ENCODE measurements around the gene PPM1K. TPM values are rescaled to one million over a fixed set of nuclear protein-coding genes. Genes with fewer than 3 reads are reported as not detected.

PPM1K gene
- polyA plus RNA-seq (7.3 to 9.8 TPM (median 8.9 TPM) in 3 replicates), polyA minus RNA-seq (7.8 to 24.4 TPM (median 16.4 TPM) in 3 replicates)
- polyA plus RNA-seq (2011; ENCODE audit: low read depth), result 2.0 TPM
- 5.7 and 5.9 TPM in 2 replicates for polyA plus RNA-seq (2011; cell fraction: cytosol; rRNA removed)
- 13.2 and 15.6 TPM in 2 replicates for polyA plus RNA-seq (2011; cell fraction: nucleus; rRNA removed)
- polyA plus RNA-seq (2012; ENCODE audit: low replicate concordance), result 3.0 and 4.6 TPM in 2 replicates
- polyA minus RNA-seq (2011; cell fraction: cytosol; rRNA and poly(A)+ RNA removed), result 6.5 TPM
- polyA minus RNA-seq (2011; cell fraction: nucleus; rRNA and poly(A)+ RNA removed), result 12.7 and 22.0 TPM in 2 replicates

DNA sequence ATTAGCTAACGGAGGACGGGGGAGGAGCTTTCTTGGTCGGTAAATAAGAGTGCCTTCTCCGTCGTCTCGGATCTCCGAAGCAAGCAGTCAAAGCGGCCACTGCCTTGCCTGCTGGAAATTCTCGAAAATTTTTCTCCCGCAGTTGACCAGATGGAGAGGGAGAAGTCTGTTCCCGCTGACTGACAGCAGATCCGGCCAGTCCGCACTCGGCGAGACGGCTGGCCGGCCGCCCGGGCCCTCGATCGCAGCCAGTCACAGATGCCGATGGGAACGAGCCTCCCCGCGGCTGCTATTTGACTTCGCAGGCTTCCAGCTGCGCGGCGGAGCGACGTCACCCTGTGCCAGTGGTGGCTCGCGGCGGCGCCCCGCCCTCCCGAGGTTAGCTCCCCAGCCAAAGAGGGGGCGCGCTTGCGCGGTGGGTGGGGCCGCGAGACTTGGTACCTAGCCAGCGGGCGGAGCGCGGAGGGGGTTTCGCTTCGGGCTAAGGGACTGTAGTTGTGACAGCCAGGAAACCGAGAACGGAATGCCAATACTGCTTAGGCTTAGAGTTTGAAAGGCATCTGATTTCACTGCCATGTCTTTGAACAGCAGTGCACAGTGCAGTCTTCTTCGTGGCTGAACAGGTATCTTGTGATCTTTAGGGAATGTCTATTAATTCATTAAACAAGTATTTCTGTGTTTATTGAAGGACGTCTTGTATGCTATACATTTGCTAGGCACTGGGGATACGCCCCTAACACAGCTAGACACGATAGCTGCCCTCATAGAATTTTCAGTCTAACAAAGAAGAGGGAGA lies at the start of gene PPM1K:
PPM1K (minus strand) TSS at position 123 of the 796 bp plus-strand sequence. CDS start 5,978 bp downstream, outside the sequence.
- peak; percentile 49 for FAIRE-seq
- dilution Hi-C loops (cut with MboI; ENCODE audit: extremely low pct_ligation_motif_present, low sequenced_read_pairs), result no loop called here

DNA sequence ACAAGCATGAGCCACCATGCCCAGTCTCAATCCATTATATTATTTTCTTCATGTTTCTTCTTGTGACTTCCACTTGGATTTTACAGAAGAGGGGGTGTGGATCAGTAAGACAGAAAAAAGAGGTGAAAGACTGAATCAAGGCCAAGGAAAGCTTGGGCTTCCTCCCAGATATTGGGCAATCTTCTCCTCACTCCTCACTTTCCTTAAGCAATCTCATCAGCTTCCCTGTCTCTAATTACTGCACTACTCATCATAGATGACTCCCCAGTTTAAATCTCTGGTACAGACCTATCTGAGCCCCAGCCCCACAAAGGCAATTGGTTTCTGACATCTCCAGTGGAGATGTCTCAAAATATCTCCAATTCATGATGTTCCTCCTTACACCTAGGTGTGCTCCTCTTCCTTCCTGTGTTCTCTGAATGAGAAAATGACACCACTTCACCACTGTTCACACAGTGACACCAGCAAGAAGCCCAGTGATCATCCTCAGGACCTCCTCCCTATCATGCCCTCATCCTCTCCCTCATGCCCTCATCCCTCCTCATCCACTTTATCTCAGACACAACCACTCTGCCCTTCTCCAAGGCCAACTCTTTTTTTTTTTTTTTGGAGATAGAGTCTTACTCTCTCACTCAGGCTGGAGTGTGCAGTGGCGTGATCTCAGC lies 49.5 kb upstream of the PPM1K start:
- FAIRE-seq, result no peak
- H3K9me1 ChIP-seq (ENCODE audit: control insufficient read depth, extremely low read depth, insufficient read depth, low read length), result no peaks in the 10 kb centered on the region
- TF ChIP-seq, protein P1, sequence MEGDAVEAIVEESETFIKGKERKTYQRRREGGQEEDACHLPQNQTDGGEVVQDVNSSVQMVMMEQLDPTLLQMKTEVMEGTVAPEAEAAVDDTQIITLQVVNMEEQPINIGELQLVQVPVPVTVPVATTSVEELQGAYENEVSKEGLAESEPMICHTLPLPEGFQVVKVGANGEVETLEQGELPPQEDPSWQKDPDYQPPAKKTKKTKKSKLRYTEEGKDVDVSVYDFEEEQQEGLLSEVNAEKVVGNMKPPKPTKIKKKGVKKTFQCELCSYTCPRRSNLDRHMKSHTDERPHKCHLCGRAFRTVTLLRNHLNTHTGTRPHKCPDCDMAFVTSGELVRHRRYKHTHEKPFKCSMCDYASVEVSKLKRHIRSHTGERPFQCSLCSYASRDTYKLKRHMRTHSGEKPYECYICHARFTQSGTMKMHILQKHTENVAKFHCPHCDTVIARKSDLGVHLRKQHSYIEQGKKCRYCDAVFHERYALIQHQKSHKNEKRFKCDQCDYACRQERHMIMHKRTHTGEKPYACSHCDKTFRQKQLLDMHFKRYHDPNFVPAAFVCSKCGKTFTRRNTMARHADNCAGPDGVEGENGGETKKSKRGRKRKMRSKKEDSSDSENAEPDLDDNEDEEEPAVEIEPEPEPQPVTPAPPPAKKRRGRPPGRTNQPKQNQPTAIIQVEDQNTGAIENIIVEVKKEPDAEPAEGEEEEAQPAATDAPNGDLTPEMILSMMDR (optimal IDR thresholded peaks at IDR 0.05 in 1 of 3, IDR thresholded peaks at IDR 0.05 in 1 of 3, conservative IDR thresholded peaks at IDR 0.05 in 1 of 3; ENCODE audit: extremely low read depth in 1 of 3, insufficient read depth in 2 of 3, low read length in 3 of 3), result no peak
- TF ChIP-seq EZH2 (IDR thresholded peaks at IDR 0.05; ENCODE audit: low read length), result no peak
- no peak overlapping the region for H3K9ac ChIP-seq (ENCODE audit: control insufficient read depth, extremely low read depth, insufficient read depth, low read length)
- no peak overlapping the region for H3K4me3 ChIP-seq (ENCODE audit: control insufficient read depth in 2 of 3, extremely low read depth in 1 of 3, insufficient read depth in 2 of 3, low read depth in 1 of 3, low read length in 3 of 3)
- H3K4me2 ChIP-seq (ENCODE audit: control insufficient read depth, extremely low read depth, insufficient read depth, low read depth, low read length), result no peak overlapping the region
- no peaks in the 10 kb centered on the region for H3K9me3 ChIP-seq (ENCODE audit: control insufficient read depth, low read depth, low read length)
- dilution Hi-C loops (cut with MboI; ENCODE audit: extremely low pct_ligation_motif_present, low sequenced_read_pairs), result no loop called here
- H3K27ac ChIP-seq (ENCODE audit: control insufficient read depth, insufficient read depth, low read length), result no peak overlapping the region
- no peaks in the 10 kb centered on the region for H3K36me3 ChIP-seq (ENCODE audit: control insufficient read depth in 2 of 2, extremely low read depth in 1 of 2, insufficient read depth in 2 of 2, low read length in 2 of 2)
- H4K20me1 ChIP-seq (ENCODE audit: control insufficient read depth, extremely low read depth, insufficient read depth, low read length), result no peaks in the 10 kb centered on the region
- no peaks in the 10 kb centered on the region for H3K27me3 ChIP-seq (ENCODE audit: control insufficient read depth, extremely low read depth, insufficient read depth, low read length)
- no peaks in the 10 kb centered on the region for H3K79me2 ChIP-seq (ENCODE audit: control insufficient read depth, insufficient read depth, low read length)
- no peak for DNase-seq (ENCODE audit: low read depth, low spot score)
- H2AFZ ChIP-seq (ENCODE audit: control insufficient read depth, low read length), result no peak overlapping the region
- no peaks in the 10 kb centered on the region for H3K4me1 ChIP-seq (ENCODE audit: control insufficient read depth, extremely low read depth, insufficient read depth, low read length)

More for the DNA sequence above, at the start of gene PPM1K:
- Histone ChIP-seq H3K79me2 (ENCODE audit: control insufficient read depth, insufficient read depth, low read length) (peaks cover 6% of the 10 kb centered on the region), H3K27ac (ENCODE audit: control insufficient read depth, insufficient read depth, low read length) (peak within 1 kb of the TSS; percentile 88), H4K20me1 (ENCODE audit: control insufficient read depth, extremely low read depth, insufficient read depth, low read length) (no peaks in the 10 kb centered on the region), H3K9me1 (ENCODE audit: control insufficient read depth, extremely low read depth, insufficient read depth, low read length) (no peaks in the 10 kb centered on the region), H3K9me3 (ENCODE audit: control insufficient read depth, low read depth, low read length) (no peaks in the 10 kb centered on the region), H3K4me2 (ENCODE audit: control insufficient read depth, extremely low read depth, insufficient read depth, low read depth, low read length) (peak within 1 kb of the TSS; percentile 96), H2AFZ (ENCODE audit: control insufficient read depth, low read length) (peak within 1 kb of the TSS; percentile 98), H3K4me1 (ENCODE audit: control insufficient read depth, extremely low read depth, insufficient read depth, low read length) (peaks cover 12% of the 10 kb centered on the region), H3K27me3 (ENCODE audit: control insufficient read depth, extremely low read depth, insufficient read depth, low read length) (no peaks in the 10 kb centered on the region), H3K36me3 (ENCODE audit: control insufficient read depth in 2 of 2, extremely low read depth in 1 of 2, insufficient read depth in 2 of 2, low read length in 2 of 2) (no peaks in the 10 kb centered on the region), H3K4me3 (ENCODE audit: control insufficient read depth in 2 of 3, extremely low read depth in 1 of 3, insufficient read depth in 2 of 3, low read depth in 1 of 3, low read length in 3 of 3) (peak within 1 kb of the TSS; percentile 77 to 89 (median 88)), H3K9ac (ENCODE audit: control insufficient read depth, extremely low read depth, insufficient read depth, low read length) (peak within 1 kb of the TSS; percentile 84)
- TF ChIP-seq, protein P1 (optimal IDR thresholded peaks at IDR 0.05 in 1 of 3, IDR thresholded peaks at IDR 0.05 in 1 of 3, conservative IDR thresholded peaks at IDR 0.05 in 1 of 3; ENCODE audit: extremely low read depth in 1 of 3, insufficient read depth in 2 of 3, low read length in 3 of 3), result peak in 1 of 3 experiments; percentile 19
- TF ChIP-seq EZH2 (IDR thresholded peaks at IDR 0.05; ENCODE audit: low read length), result no peak
- peak; percentile 60 for DNase-seq (ENCODE audit: low read depth, low spot score)

All from keratinocyte (primary cell).